ENCODE results near the gene CYP3A4.
"Not testable (repeated sequence)": the region's sequence is repeated elsewhere in the genome, so short reads cannot be mapped to it uniquely, and the experiment has no call there.

CYP3A4 gene

DNA sequence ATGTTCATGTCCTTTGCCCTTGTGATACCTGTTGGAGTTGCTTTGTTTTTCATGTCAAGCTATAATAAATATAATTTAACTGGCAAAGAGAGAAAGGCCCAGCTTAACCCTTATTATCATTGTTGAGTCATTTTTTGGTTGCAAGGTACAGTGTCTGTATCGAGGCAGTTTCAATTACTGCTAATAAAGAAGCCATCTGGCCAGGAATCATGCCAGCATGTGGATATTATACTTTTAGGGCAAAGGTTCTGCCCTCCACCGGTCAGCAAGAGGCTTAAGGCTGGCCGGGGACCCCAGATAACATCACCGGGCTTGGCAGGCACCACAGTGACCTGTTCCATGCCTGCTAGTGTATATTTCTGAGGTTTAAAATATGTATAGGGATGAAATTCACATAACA, 9.0 kb upstream of the CYP3A4 start:
- no peak for DNase-seq (ENCODE audit: low read depth)

GRCh38 chr7:99791667-99792369, 7.8 kb upstream of the CYP3A4 start:
- DNase-seq (ENCODE audit: low read depth), result no peak

- no peak for DNase-seq (ENCODE audit: low read depth)
These were observed 7.0 kb upstream of the CYP3A4 start for GRCh38 chr7:99791021-99791420.

DNA sequence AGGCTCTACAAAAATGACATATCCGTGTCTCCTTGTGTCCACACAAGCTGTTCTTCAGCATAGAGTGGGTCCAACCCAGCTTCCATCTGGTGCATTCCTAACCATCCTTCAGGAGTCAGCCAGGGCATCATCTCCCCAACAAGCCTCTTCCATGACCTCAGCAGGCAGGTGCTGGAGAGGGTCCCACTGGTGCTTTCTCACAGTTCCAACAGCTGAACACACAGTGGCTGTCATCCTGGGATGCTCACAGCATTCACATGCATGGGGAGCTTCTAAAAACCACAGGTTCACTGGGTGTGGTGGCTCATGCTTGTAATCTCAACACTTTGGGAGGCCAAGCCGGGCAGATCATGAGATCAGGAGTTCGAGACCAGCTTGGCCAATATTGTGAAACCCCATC, 6.4 kb upstream of the CYP3A4 start:
- DNase-seq (ENCODE audit: low read depth), result no peak

GRCh38 chr7:99789441-99790070, 5.6 kb upstream of the CYP3A4 start:
- DNase-seq (ENCODE audit: low read depth), result no peak

- no peak for DNase-seq (ENCODE audit: low read depth)
These were observed 4.6 kb upstream of the CYP3A4 start for GRCh38 chr7:99788554-99788953.

DNA sequence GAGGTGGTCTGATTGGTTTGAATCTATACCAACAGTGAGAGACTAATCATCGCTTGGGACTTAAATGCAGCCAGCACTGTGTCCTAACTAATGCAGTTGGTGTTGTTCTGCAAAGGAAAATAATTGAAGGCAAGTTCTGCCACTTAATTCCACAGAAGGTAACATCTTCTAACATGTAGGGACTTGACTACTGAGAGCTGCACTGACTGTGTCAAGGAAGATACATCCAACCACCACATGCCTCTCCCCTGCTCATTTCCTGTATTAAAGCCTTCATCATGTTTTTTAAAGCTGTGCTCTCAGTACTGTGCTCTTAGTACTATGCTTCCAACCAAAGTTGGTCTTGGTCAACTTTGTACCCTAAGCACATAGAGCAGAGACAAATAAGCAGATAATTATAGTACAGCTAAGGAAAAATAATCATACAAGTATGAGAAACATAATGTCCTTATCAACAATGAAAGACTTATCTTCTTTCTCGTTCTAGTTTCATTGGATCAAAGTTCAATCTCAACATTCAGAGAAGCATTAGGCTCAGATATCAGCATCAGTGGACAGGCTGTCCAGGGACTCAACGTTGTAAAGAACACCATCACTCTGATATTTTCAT, 2.8 kb upstream of the CYP3A4 start:
- no peak for DNase-seq (ENCODE audit: low read depth)

DNA sequence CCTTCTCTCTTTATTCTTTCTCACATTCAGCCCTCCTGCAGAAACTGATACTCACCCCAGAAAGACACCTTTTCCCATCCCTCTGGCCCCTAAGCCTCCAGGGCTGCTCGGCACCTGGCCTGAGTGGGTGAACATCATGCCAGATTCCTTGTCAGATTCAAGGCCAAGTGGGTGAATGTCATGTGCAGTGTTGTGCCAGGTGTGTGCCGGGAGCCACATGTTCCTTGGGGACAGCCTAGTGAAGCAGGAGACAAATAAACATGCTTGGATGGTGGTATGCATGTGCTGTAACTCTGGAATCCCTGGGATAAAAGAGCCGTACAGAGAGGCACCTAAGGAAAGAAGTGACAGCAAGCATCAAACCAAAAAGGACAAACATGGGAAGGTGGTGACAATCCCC, 1.7 kb upstream of the CYP3A4 start:
- not testable (repeated sequence) for DNase-seq (ENCODE audit: low read depth)

DNA sequence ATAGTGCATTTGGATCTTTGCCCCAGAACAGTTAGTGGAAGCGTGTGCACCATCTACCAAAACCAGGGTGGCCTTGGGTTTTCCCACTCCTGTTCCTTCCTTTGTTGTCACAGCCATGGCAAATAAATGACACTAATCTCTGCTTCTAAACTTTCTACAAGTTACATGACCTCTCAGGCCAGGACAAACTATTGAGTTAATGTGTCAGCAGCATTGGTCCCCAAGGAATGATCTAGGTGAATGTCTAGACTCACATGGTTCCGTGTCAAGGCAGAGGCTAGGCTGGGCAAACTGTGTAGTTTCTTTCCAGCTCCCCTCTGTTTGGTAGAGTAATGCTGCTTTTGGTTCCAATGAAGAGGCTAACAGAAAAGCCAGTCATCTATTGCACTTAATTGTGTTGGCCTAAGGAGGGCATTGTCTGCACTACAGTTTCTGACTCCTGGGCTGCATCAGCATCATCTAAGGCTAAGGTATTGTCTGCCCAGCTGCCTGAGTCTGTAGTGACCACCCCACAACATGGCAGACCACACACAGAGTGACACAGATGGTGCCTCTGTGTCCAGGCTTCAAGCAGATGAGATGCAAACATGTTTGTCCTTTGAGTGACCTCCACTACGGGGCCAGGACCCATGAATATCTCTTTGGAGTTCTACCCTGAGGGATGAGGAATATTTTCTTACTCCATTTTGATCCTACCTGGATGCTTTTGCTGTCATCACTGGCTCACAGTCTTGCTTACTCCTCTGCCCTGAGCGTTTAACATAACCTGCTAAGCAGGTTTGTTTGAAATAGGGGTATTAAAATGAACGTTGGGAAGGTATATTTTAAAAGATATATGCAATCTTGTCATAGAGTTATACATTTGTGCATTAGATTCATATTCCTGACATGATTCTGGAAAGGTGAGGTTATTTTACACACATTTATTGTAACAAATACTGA, 1.7 kb downstream of the CYP3A4 start:
- no peak for DNase-seq (ENCODE audit: low read depth)

- no peak for DNase-seq (ENCODE audit: low read depth)
These were observed 3.4 kb downstream of the CYP3A4 start for GRCh38 chr7:99780588-99780987.

DNA sequence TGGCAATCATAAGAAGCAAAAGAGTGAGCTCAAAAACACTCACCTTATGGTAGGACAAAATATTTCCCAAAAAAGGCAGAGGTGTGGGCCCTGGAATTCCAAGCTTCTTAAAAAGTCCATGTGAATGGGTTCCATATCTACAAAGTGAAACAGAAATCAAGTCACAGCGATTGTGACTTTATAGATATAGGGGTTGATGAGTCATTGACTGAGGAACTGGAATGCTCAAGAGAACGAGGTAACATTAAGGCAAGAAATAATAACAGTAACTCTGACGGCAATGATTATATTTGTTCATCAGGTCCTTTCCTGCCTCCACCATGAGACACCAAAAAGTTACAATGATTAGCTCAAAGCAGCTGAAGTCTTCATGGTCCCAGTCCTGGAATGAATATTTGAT, 4.0 kb downstream of the CYP3A4 start:
- DNase-seq (ENCODE audit: low read depth), result no peak

DNA sequence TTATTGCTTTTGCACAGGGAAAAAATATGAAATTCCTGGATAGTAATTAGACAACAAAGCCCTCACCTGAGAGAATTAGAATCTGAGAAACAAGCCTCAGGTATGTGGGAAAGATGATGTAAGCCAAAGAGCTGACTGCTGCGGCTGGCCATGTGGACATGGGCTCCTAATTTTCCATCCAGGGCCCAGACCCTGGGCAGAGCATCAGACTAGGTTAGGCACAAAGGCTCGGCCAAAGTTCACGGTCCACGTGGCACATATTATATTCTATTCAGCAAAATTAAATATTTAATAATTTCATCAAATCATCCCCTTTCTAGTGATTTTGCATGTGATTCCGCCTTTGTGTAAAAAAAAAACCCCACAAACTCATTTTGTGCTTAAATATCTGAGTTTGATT, 5.1 kb downstream of the CYP3A4 start:
- no peak for DNase-seq (ENCODE audit: low read depth)

- not testable (repeated sequence) for DNase-seq (ENCODE audit: low read depth)
These were observed 10.6 kb downstream of the CYP3A4 start for GRCh38 chr7:99773395-99773794.

- no peak for DNase-seq (ENCODE audit: low read depth)
These were observed 11.4 kb downstream of the CYP3A4 start for GRCh38 chr7:99772565-99772964.

GRCh38 chr7:99769494-99769893, 14.5 kb downstream of the CYP3A4 start:
- DNase-seq (ENCODE audit: low read depth), result not testable (repeated sequence)

- no peak for DNase-seq (ENCODE audit: low read depth)
These were observed 15.5 kb downstream of the CYP3A4 start for GRCh38 chr7:99768471-99768870.

GRCh38 chr7:99767662-99768061, 16.3 kb downstream of the CYP3A4 start:
- DNase-seq (ENCODE audit: low read depth), result no peak

DNA sequence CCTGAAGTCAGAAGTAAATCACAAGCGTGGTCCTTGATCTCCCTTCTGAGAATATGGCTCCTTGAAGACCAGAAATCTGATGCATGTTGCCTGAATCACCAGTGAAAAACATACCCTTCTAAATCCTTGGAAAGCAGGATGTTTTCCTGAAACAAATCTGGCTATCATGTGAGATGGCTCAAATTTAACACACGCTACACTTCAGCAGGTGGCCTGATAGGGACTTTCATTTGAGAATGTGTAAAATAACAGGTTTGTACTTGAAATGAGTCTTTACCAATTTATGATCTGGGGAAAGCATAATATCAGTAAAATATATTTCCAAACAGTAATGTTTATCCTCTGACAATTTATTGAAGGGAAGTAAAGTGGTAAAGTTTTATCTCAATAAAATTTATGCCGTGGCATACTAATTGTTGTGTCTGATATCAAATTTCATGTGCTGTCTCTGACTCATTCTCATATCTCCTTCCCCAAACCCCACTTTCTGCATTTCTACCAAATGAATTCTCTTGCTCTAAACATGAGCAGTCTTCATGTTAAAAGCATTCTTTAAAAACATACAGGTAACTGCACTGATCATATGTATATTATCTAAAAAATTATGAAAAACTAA, 17.4 kb downstream of the CYP3A4 start:
- no peak for DNase-seq (ENCODE audit: low read depth)

DNA sequence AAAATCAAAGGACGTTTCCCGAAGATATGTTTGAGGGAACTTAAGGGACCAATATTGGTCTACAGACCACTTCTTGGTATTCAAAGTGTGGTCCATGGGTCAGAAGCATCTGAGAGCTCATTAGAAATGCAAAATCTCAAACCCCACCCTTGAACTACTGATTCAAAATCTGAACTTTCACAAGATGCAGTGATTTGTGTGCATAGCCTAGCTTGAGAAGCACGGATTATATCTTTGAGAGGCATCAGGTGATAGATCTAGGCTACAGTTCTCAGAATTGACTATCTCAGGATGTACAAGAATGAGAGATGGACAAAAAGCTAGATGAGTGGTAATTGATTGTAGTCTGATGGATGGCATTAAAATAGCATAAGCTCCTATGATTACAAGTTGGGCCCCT, 19.5 kb downstream of the CYP3A4 start:
- DNase-seq (ENCODE audit: low read depth), result no peak

GRCh38 chr7:99762680-99763327, 21.2 kb downstream of the CYP3A4 start:
- DNase-seq (ENCODE audit: low read depth), result no peak

- no peak for DNase-seq (ENCODE audit: low read depth)
These were observed 28.9 kb downstream of the CYP3A4 start for GRCh38 chr7:99755085-99755484.
